Measurements from ENCODE around the gene PAGE5. TPM values are rescaled to one million over a fixed set of nuclear protein-coding genes. Genes with fewer than 3 reads are reported as not detected.

Gene PAGE5
- total RNA-seq, 6 experiments from 2014 or later = 0.46 TPM; not detected in 5

GRCh38 chrX:55206162-55206941 is 13.8 kb upstream of the PAGE5 start:
- Histone ChIP-seq H3K4me1 (peaks cover 0 to 13% (median 0%) of the 10 kb centered on the region in 4 donors), H3K36me3 (no peaks in the 10 kb centered on the region), H3K9me3 (no peaks in the 10 kb centered on the region), H3K27me3 (no peaks in the 10 kb centered on the region), H3K27ac (no peak overlapping the region), H3K4me3 (no peak overlapping the region)
- ATAC-seq = peak in 2 of 4 donors; percentile 46 to 48
- 31% methylated on average over 6 of the region's 6 CpGs for WGBS (ENCODE audit: insufficient coverage, low coverage, low lambda C conversion rate, missing lambda C conversion rate)
- no peak for TF ChIP-seq POLR2A (IDR thresholded peaks at IDR 0.05)
- TF ChIP-seq CTCF (IDR thresholded peaks at IDR 0.05) = no peak
- no peak for DNase-seq
- intact Hi-C loops (cut with DNase I) = no loop called here

GRCh38 chrX:55210931-55211677 is 9.0 kb upstream of the PAGE5 start:
- peak in 1 of 3 donors; percentile 61 for DNase-seq
- Histone ChIP-seq H3K4me1 (peaks cover 0 to 3% (median 0%) of the 10 kb centered on the region in 4 donors), H3K27ac (peak overlapping the region in 2 of 3 donors; percentile 46 to 62), H3K9me3 (no peaks in the 10 kb centered on the region), H3K4me3 (peak overlapping the region; percentile 25 to 49 (median 45)), H3K27me3 (no peaks in the 10 kb centered on the region), H3K36me3 (no peaks in the 10 kb centered on the region)
- 37% methylated on average over 12 of the region's 13 CpGs for WGBS (ENCODE audit: insufficient coverage, low coverage, low lambda C conversion rate, missing lambda C conversion rate)
- peak; percentile 10 to 42 (median 41) for TF ChIP-seq CTCF (IDR thresholded peaks at IDR 0.05)
- no peak for TF ChIP-seq POLR2A (IDR thresholded peaks at IDR 0.05)
- peak; percentile 87 to 97 (median 93) for ATAC-seq
- intact Hi-C loops (cut with DNase I) = no loop called here

- no peaks in the 10 kb centered on the region for H3K9me3 ChIP-seq
- ATAC-seq = peak in 1 of 4 donors; percentile 24
- no peaks in the 10 kb centered on the region for H3K27me3 ChIP-seq
- H3K36me3 ChIP-seq = no peaks in the 10 kb centered on the region
- TF ChIP-seq POLR2A (IDR thresholded peaks at IDR 0.05) (no peak), CTCF (IDR thresholded peaks at IDR 0.05) (no peak)
- intact Hi-C loops (cut with DNase I) = no loop called here
- H3K4me1 ChIP-seq = no peaks in the 10 kb centered on the region
- H3K4me3 ChIP-seq = no peak overlapping the region
- DNase-seq = no peak
- WGBS (ENCODE audit: insufficient coverage, low coverage, low lambda C conversion rate, missing lambda C conversion rate) = 54% methylated on average over 3 of the region's 3 CpGs
- H3K27ac ChIP-seq = no peak overlapping the region
These were observed 6.8 kb upstream of the PAGE5 start for GRCh38 chrX:55213381-55213780.

GRCh38 chrX:55240788-55241340 is 20.7 kb downstream of the PAGE5 start:
- TF ChIP-seq CTCF (IDR thresholded peaks at IDR 0.05) = no peak
- no peak for TF ChIP-seq POLR2A (IDR thresholded peaks at IDR 0.05)
- Histone ChIP-seq H3K27me3 (no peaks in the 10 kb centered on the region), H3K9me3 (no peaks in the 10 kb centered on the region), H3K4me3 (no peak overlapping the region), H3K27ac (no peak overlapping the region), H3K4me1 (no peaks in the 10 kb centered on the region), H3K36me3 (no peaks in the 10 kb centered on the region)
- WGBS (ENCODE audit: insufficient coverage, low coverage, low lambda C conversion rate, missing lambda C conversion rate) = 25% methylated on average over 3 of the region's 6 CpGs
- ATAC-seq = no peak
- intact Hi-C loops (cut with DNase I) = no loop called here
- no peak for DNase-seq

Measured in right lobe of liver (tissue), 6 donors.